H9 (cell line): ENCODE measurements around the gene KEAP1. TPM values are rescaled to one million over a fixed set of nuclear protein-coding genes. Genes with fewer than 3 reads are reported as not detected.

Source experiments
- DNase-seq: peaks from one replicate; pipeline ENCODE4 v3.0.0-alpha.2; 2017
- H2AFZ ChIP-seq: one replicate; pipeline ENCODE4 v1.6.1; 2013; ENCODE audit warnings: mild to moderate bottlenecking, low read length, control low read depth, moderate library complexity
- H2AK5ac ChIP-seq: 2 replicates; pipeline ENCODE4 v1.6.1; 2013; ENCODE audit warnings: low read length, control low read depth, mixed read lengths; ENCODE audit not compliant: insufficient read length
- H2BK120ac ChIP-seq: one replicate; pipeline ENCODE4 v1.6.1; 2013; ENCODE audit warnings: low read depth, mild to moderate bottlenecking, low read length, control low read depth, inconsistent platforms; ENCODE audit not compliant: poor library complexity, severe bottlenecking
- H2BK12ac ChIP-seq: 2 replicates; pipeline ENCODE4 v1.6.1; 2013; ENCODE audit warnings: low read length, control low read depth, mixed read lengths, low read depth; ENCODE audit not compliant: insufficient read length
- H2BK15ac ChIP-seq: 2 replicates; pipeline ENCODE4 v1.6.1; 2013; ENCODE audit warnings: low read depth, low read length, control low read depth
- H2BK20ac ChIP-seq: one replicate; pipeline ENCODE4 v1.6.1; 2013; ENCODE audit warnings: low read depth, mild to moderate bottlenecking, low read length, control low read depth, inconsistent platforms; ENCODE audit not compliant: poor library complexity, severe bottlenecking
- H2BK5ac ChIP-seq: 2 replicates; pipeline ENCODE4 v1.6.1; 2013; ENCODE audit warnings: low read length, control low read depth, mixed read lengths; ENCODE audit not compliant: insufficient read length
- H3K14ac ChIP-seq: 2 replicates; pipeline ENCODE4 v1.6.1; 2013; ENCODE audit warnings: low read length, control low read depth; ENCODE audit not compliant: insufficient read depth
- H3K18ac ChIP-seq: 2 replicates; pipeline ENCODE4 v1.6.1; 2013; ENCODE audit warnings: low read depth, mild to moderate bottlenecking, mixed read lengths, low read length, control low read depth; ENCODE audit not compliant: insufficient read length
- H3K23ac ChIP-seq: 2 replicates; pipeline ENCODE4 v1.6.1; 2013; ENCODE audit warnings: low read length, control low read depth, mixed read lengths, low read depth; ENCODE audit not compliant: insufficient read length
- H3K23me2 ChIP-seq: 2 replicates; pipeline ENCODE4 v1.6.1; 2013; ENCODE audit warnings: low read depth, mild to moderate bottlenecking, mixed read lengths, low read length, control low read depth; ENCODE audit not compliant: insufficient read length, poor library complexity, severe bottlenecking
- H3K27ac ChIP-seq: 2 replicates; pipeline ENCODE4 v1.5.1; 2013; ENCODE audit warnings: low read length, control low read depth, mixed read lengths, low read depth; ENCODE audit not compliant: insufficient read length
- H3K27me3 ChIP-seq: 2 replicates; pipeline ENCODE4 v1.6.1; 2013; ENCODE audit warnings: low read length, control low read depth, inconsistent platforms; ENCODE audit not compliant: insufficient read depth
- H3K4ac ChIP-seq: 2 replicates; pipeline ENCODE4 v1.6.1; 2013; ENCODE audit warnings: low read depth, mild to moderate bottlenecking, control low read depth, inconsistent platforms, low read length, moderate library complexity
- H3K4me1 ChIP-seq: 2 replicates; pipeline ENCODE4 v1.6.1; 2013; ENCODE audit warnings: low read length, control low read depth, inconsistent platforms; ENCODE audit not compliant: insufficient read depth
- H3K4me2 ChIP-seq: 2 replicates; pipeline ENCODE4 v1.6.1; 2013; ENCODE audit warnings: low read length, control low read depth, mixed read lengths; ENCODE audit not compliant: insufficient read length, insufficient read depth
- H3K56ac ChIP-seq: 2 replicates; pipeline ENCODE4 v1.6.1; 2013; ENCODE audit warnings: low read depth, mild to moderate bottlenecking, mixed read lengths, low read length, control low read depth; ENCODE audit not compliant: insufficient read length
- H3K79me1 ChIP-seq: 2 replicates; pipeline ENCODE4 v1.6.1; 2013; ENCODE audit warnings: low read depth, mild to moderate bottlenecking, moderate library complexity, low read length, control low read depth, inconsistent platforms; ENCODE audit not compliant: insufficient read depth, poor library complexity, severe bottlenecking
- H3K79me2 ChIP-seq: 2 replicates; pipeline ENCODE4 v1.6.1; 2013; ENCODE audit warnings: low read length, control low read depth, inconsistent platforms; ENCODE audit not compliant: insufficient read depth
- H3K9ac ChIP-seq: 2 replicates; pipeline ENCODE4 v1.6.1; 2013; ENCODE audit warnings: low read length, control low read depth, mixed read lengths; ENCODE audit not compliant: insufficient read length; ENCODE audit errors: extremely low read depth
- H3K9me3 ChIP-seq: one replicate; pipeline ENCODE4 v1.6.1; 2013; ENCODE audit warnings: low read depth, low read length, inconsistent platforms; ENCODE audit not compliant: control insufficient read depth
- H3T11ph ChIP-seq: one replicate; pipeline ENCODE4 v1.6.1; 2013; ENCODE audit warnings: mild to moderate bottlenecking, low read length, control low read depth, inconsistent platforms
- H4K20me1 ChIP-seq: one replicate; pipeline ENCODE4 v1.6.1; 2013; ENCODE audit not compliant: control insufficient read depth, insufficient read length, insufficient read depth
- H4K5ac ChIP-seq: 2 replicates; pipeline ENCODE4 v1.6.1; 2013; ENCODE audit warnings: low read depth, mild to moderate bottlenecking, mixed read lengths, low read length, control low read depth; ENCODE audit not compliant: insufficient read length
- H4K8ac ChIP-seq: replicated peaks from 2 replicates; pipeline ENCODE4 v1.6.1; 2013; ENCODE audit warnings: low read length, control low read depth, mixed read lengths, low read depth; ENCODE audit not compliant: insufficient read length
- H4K91ac ChIP-seq: 2 replicates; pipeline ENCODE4 v1.6.1; 2013; ENCODE audit warnings: low read depth, mild to moderate bottlenecking, moderate library complexity, mixed read lengths, low read length, control low read depth; ENCODE audit not compliant: insufficient read length
- H3K27ac Mint-ChIP-seq, 3 experiments: 2 replicates in 2 of 3; 3 replicates in 1 of 3; pipeline ENCODE4 v1.8.0; 2020 to 2021; ENCODE audit warnings: mixed read lengths in 3 of 3, mild to moderate bottlenecking in 1 of 3, moderate library complexity in 1 of 3
- H3K27me3 Mint-ChIP-seq: 2 replicates; pipeline ENCODE4 v1.8.0; 2021; ENCODE audit warnings: low read depth, mild to moderate bottlenecking, moderate library complexity, mixed read lengths
- H3K36me3 Mint-ChIP-seq, 3 experiments: 2 replicates in 2 of 3; 3 replicates in 1 of 3; pipeline ENCODE4 v1.8.0; 2020 to 2021; ENCODE audit warnings: low read depth in 3 of 3, mixed read lengths in 3 of 3; ENCODE audit not compliant: insufficient read depth in 1 of 3
- H3K4me1 Mint-ChIP-seq, 2 experiments: 2 replicates each; pipeline ENCODE4 v1.8.0; 2020; ENCODE audit warnings: mixed read lengths in 2 of 2
- H3K4me3 Mint-ChIP-seq, 2 experiments: 2 replicates in 1 of 2; 3 replicates in 1 of 2; pipeline ENCODE4 v1.8.0; 2020 to 2021; ENCODE audit warnings: mild to moderate bottlenecking in 2 of 2, mixed read lengths in 2 of 2, moderate library complexity in 1 of 2
- H3K9me3 Mint-ChIP-seq, 2 experiments: 2 replicates in 1 of 2; 3 replicates in 1 of 2; pipeline ENCODE4 v1.8.0; 2020; ENCODE audit warnings: mild to moderate bottlenecking in 2 of 2, mixed read lengths in 2 of 2, moderate library complexity in 1 of 2
- WGBS: extraction: QIAGEN DNeasy Blood & Tissue Kit; methylation state at CpG from one replicate; pipeline ENCODE4 v1.1.7; 2013; ENCODE audit warnings: missing lambda C conversion rate, low lambda C conversion rate, mixed read lengths; ENCODE audit not compliant: insufficient read length; ENCODE audit errors: extremely low coverage; 5-methylcytosine and 5-hydroxymethylcytosine counted together
- total RNA-seq: library from RNA; stranded (reverse); gene quantifications from 2 replicates; pipeline ENCODE4 v1.2.1, GENCODE V29; 2021
- TF ChIP-seq, protein P1 (sequence below): fragments of 200-600 bp; sonication (generic); conservative IDR thresholded peaks from 3 replicates; pipeline ENCODE4 v1.8.0; 2021; ENCODE audit warnings: antibody characterized with exemption, mild to moderate bottlenecking

KEAP1 gene
- total RNA-seq, 1 experiment from 2014 or later: 88.7 TPM

DNA sequence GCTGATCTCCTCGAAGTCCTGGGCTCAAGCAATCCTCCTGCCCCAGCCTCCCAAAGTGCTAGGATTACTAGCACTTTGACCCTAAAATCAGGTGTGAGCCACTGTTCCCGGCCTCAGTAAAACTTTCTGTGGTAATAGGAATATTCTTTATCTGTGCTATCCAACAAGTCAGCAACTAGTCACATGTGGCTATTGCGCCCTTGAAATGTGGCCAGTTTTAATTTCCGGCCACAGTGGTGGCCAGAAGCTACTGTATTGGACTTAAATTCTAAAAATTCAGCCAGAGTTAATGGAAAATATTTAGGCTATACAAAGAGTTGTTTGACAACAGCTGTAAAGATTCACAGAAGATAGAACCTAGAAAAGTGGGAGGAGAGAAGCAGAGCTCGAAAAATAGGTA lies 30.0 kb downstream of the KEAP1 start:
- Mint-ChIP-seq H3K9me3 (no peaks in the 10 kb centered on the region), H3K27ac (no peak overlapping the region), H3K4me3 (no peak overlapping the region), H3K4me1 (peaks cover 5 to 15% of the 10 kb centered on the region in 2 experiments), H3K36me3 (no peaks in the 10 kb centered on the region), H3K27me3 (peaks cover 3% of the 10 kb centered on the region)
- H2BK5ac ChIP-seq: no peak overlapping the region
- no peak overlapping the region for H2BK15ac ChIP-seq
- no peaks in the 10 kb centered on the region for H3K79me2 ChIP-seq
- H3T11ph ChIP-seq: no peak overlapping the region
- H3K4ac ChIP-seq: no peak overlapping the region
- H3K23me2 ChIP-seq: no peaks in the 10 kb centered on the region
- DNase-seq: no peak
- no CpG with 5 or more reads among the region's 5 CpGs for WGBS
- H3K9ac ChIP-seq: no peak overlapping the region
- H3K4me1 ChIP-seq: no peaks in the 10 kb centered on the region
- H3K23ac ChIP-seq: no peak overlapping the region
- H3K14ac ChIP-seq: no peak overlapping the region
- TF ChIP-seq, protein P1, sequence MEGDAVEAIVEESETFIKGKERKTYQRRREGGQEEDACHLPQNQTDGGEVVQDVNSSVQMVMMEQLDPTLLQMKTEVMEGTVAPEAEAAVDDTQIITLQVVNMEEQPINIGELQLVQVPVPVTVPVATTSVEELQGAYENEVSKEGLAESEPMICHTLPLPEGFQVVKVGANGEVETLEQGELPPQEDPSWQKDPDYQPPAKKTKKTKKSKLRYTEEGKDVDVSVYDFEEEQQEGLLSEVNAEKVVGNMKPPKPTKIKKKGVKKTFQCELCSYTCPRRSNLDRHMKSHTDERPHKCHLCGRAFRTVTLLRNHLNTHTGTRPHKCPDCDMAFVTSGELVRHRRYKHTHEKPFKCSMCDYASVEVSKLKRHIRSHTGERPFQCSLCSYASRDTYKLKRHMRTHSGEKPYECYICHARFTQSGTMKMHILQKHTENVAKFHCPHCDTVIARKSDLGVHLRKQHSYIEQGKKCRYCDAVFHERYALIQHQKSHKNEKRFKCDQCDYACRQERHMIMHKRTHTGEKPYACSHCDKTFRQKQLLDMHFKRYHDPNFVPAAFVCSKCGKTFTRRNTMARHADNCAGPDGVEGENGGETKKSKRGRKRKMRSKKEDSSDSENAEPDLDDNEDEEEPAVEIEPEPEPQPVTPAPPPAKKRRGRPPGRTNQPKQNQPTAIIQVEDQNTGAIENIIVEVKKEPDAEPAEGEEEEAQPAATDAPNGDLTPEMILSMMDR: no peak
- H3K79me1 ChIP-seq: no peaks in the 10 kb centered on the region
- no peak overlapping the region for H4K91ac ChIP-seq
- no peak overlapping the region for H4K8ac ChIP-seq
- no peak overlapping the region for H4K5ac ChIP-seq
- H2BK120ac ChIP-seq: no peak overlapping the region
- no peaks in the 10 kb centered on the region for H3K9me3 ChIP-seq
- no peak overlapping the region for H2BK12ac ChIP-seq
- no peak overlapping the region for H3K18ac ChIP-seq
- H4K20me1 ChIP-seq: no peaks in the 10 kb centered on the region
- H2AFZ ChIP-seq: no peak overlapping the region
- no peaks in the 10 kb centered on the region for H3K27me3 ChIP-seq
- no peak overlapping the region for H2BK20ac ChIP-seq
- H3K56ac ChIP-seq: no peak overlapping the region
- H3K4me2 ChIP-seq: no peak overlapping the region
- H3K27ac ChIP-seq: no peak overlapping the region
- no peak overlapping the region for H2AK5ac ChIP-seq
